ENCODE results near the gene ZC3H7B. TPM values are rescaled to one million over a fixed set of nuclear protein-coding genes. Genes with fewer than 3 reads are reported as not detected.
A peak's percentile ranks its signal among the peaks of the same experiment; 100 is the strongest.

Gene ZC3H7B
- total and polyA plus RNA-seq, 11 donors: 29.7 to 50.4 (median 37.1) TPM

DNA sequence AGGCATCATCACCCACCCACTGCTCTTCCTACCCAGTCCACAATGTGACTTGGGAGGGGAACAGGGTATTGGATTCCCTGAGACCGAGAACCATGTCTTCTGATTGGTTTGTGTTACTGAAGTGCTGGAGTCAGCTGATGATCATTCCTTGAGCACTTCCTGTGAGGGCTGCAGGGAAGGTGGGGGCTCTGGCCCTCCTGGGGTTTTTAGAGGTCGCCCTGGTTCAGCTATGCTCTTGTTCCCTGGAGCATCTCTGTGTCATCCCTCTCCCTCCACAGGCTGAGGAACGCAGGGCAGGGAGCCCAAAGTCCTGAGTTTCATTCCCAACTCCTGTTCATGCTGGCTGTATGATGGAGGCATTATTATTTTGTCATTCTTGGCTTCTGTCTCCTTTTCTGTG, 6.7 kb downstream of the ZC3H7B start:
- Histone ChIP-seq H3K9me3 (no peaks in the 10 kb centered on the region), H3K4me3 (no peak overlapping the region), H3K27ac (peak overlapping the region in 5 of 12 donors; percentile 3 to 27 (median 10)), H3K36me3 (peaks cover 0 to 7% (median 0%) of the 10 kb centered on the region in 9 donors), H3K27me3 (no peaks in the 10 kb centered on the region), H3K4me1 (peaks cover 0 to 34% (median 15%) of the 10 kb centered on the region in 12 donors)
- intact Hi-C loops (cut with DNase I): loop anchor here in 1 of 10 donors (10.0 kb wide), 1 partner anchor 57 kb away; no protein-coding TSS in a partner anchor
- DNase-seq (peak in 1 of 5 donors; percentile 30), ATAC-seq (peak in 3 of 4 donors; percentile 38 to 55 (median 42))
- WGBS, 4 donors: 42 to 54% (median 45%) methylated on average over 3 of the region's 3 CpGs
- no peak for TF ChIP-seq POLR2A (IDR thresholded peaks at IDR 0.05)
- no peak for TF ChIP-seq CTCF (IDR thresholded peaks at IDR 0.05)

DNA sequence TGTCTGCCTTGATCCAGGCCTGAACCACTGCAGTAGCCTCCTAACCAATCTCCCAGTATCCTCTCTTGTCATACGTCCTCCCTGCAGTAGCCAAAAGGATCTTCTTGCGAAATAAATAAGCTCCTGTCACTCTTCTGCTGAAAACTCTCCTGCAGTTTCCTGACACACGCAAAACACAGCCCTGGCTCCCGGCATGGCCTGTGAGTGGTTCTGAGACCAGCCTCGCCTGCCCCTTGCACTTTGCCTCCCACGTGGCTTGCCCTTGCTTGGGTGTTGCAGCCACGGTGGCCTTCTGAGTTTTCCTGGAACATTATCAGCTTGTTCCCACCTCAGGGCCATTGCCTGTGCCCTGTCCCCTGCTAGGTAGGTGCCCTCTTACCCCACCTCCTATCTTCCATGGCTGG, 7.2 kb downstream of the ZC3H7B start:
- Histone ChIP-seq H3K27me3 (no peaks in the 10 kb centered on the region), H3K9me3 (no peaks in the 10 kb centered on the region), H3K36me3 (peaks cover 0 to 7% (median 0%) of the 10 kb centered on the region in 9 donors), H3K4me1 (peaks cover 0 to 32% (median 11%) of the 10 kb centered on the region in 12 donors), H3K4me3 (no peak overlapping the region), H3K27ac (peak overlapping the region in 4 of 12 donors; percentile 3 to 25 (median 18))
- no peak for DNase-seq
- intact Hi-C loops (cut with DNase I): loop anchor here in 1 of 10 donors (10.0 kb wide), 1 partner anchor 56 kb away; no protein-coding TSS in a partner anchor
- ATAC-seq: peak in 3 of 4 donors; percentile 16 to 30 (median 24)
- WGBS, 4 donors: 64 to 72% (median 67%) methylated on average over 7 of the region's 7 CpGs
- TF ChIP-seq POLR2A (IDR thresholded peaks at IDR 0.05) (no peak), CTCF (IDR thresholded peaks at IDR 0.05) (no peak)

GRCh38 chr22:41310336-41310735, 9.0 kb downstream of the ZC3H7B start:
- H3K27me3 ChIP-seq: no peaks in the 10 kb centered on the region
- TF ChIP-seq CTCF (IDR thresholded peaks at IDR 0.05) (no peak), POLR2A (IDR thresholded peaks at IDR 0.05) (no peak)
- WGBS, 4 donors: 67 to 81% (median 73%) methylated on average over 1 of the region's 1 CpG
- intact Hi-C loops (cut with DNase I): no loop called here
- peaks cover 0 to 21% (median 10%) of the 10 kb centered on the region in 12 donors for H3K4me1 ChIP-seq
- no peak overlapping the region for H3K4me3 ChIP-seq
- DNase-seq (no peak), ATAC-seq (no peak)
- peaks cover 0 to 10% (median 0%) of the 10 kb centered on the region in 9 donors for H3K36me3 ChIP-seq
- H3K9me3 ChIP-seq: no peaks in the 10 kb centered on the region
- H3K27ac ChIP-seq: no peak overlapping the region

GRCh38 chr22:41311487-41311886, 10.2 kb downstream of the ZC3H7B start:
- no peaks in the 10 kb centered on the region for H3K9me3 ChIP-seq
- peaks cover 0 to 18% (median 2%) of the 10 kb centered on the region in 9 donors for H3K36me3 ChIP-seq
- H3K27me3 ChIP-seq: no peaks in the 10 kb centered on the region
- no peak for ATAC-seq
- TF ChIP-seq POLR2A (IDR thresholded peaks at IDR 0.05): no peak
- no peak for TF ChIP-seq CTCF (IDR thresholded peaks at IDR 0.05)
- WGBS, 4 donors: 87 to 90% (median 88%) methylated on average over 5 of the region's 5 CpGs
- H3K27ac ChIP-seq: no peak overlapping the region
- no peak for DNase-seq
- intact Hi-C loops (cut with DNase I): no loop called here
- no peak overlapping the region for H3K4me3 ChIP-seq
- H3K4me1 ChIP-seq: peaks cover 0 to 17% (median 9%) of the 10 kb centered on the region in 12 donors
